ENCODE data around the gene EML4.
A peak's percentile ranks its signal among the peaks of the same experiment; 100 is the strongest.

Gene EML4

DNA sequence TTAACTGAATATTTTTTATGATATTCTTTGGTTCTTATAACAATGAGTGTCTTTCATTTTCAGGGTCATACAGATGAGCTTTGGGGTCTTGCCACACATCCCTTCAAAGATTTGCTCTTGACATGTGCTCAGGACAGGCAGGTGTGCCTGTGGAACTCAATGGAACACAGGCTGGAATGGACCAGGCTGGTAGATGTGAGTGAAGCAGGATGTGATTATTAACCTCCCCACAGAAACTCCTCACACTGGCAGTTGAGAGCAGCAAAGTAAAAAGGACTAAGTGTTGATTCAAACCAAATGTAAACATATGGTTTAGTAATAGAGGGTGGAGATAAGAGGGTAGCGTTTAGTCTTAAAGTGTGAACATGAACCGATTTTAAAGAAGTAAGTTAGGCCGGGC lies 134.1 kb downstream of the EML4 start:
- no peak for DNase-seq (ENCODE audit: low read depth)

DNA sequence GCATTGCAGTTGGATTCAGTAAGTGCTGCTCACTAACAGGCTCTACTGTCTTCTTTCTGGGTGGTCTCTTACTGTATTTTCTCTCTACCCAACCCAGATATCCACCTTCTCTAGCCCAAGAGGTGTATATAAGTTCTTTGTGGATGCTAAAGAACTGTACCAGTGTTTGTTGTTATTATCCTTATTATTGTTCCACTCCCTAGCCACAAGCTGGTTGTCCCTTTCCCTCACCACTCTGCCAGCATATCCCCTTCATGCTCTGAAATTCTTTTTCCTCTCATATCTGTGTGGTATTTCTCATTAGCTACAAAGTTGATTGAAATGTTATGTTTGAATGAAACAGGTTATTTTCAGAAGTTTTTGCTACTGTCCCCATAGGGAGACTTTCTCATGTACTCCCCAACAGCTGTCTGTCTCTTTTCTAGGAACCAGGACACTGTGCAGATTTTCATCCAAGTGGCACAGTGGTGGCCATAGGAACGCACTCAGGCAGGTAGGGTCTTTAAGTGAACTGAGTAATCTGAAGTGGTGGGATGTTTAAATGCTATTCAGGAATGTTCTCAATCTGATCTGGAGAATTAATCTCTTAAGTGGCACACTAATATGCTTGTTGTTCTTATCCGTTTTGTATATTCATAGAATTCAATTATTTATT lies 135.0 kb downstream of the EML4 start:
- DNase-seq (ENCODE audit: low read depth), result no peak

DNA sequence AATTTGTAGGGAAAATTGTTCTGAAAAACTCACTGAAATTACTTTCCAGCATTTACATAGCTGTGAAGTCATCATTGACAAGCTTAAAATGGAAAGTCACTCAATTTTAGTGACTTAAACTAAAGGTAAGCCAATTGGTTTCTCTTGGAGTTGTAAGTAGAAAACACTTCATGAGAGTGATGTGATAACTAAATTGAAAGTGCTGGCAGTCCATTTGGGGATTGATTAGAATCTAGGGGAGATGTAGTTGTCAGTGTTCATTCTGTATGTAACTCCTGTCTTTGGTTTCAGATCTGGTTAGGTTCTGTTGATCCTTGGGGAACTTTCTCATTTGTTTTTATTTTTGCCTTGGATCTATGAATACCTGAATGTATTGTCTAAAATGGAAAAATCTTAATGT lies 138.0 kb downstream of the EML4 start:
- no peak for DNase-seq (ENCODE audit: low read depth)

- no peak for DNase-seq (ENCODE audit: low read depth)
Measured at GRCh38 chr2:42309366-42309765, 140.2 kb downstream of the EML4 start.

- DNase-seq (ENCODE audit: low read depth), result no peak
Measured at GRCh38 chr2:42310007-42310515, 140.9 kb downstream of the EML4 start.

- DNase-seq (ENCODE audit: low read depth), result no peak
Measured at GRCh38 chr2:42312106-42312505, 143.0 kb downstream of the EML4 start.

DNA sequence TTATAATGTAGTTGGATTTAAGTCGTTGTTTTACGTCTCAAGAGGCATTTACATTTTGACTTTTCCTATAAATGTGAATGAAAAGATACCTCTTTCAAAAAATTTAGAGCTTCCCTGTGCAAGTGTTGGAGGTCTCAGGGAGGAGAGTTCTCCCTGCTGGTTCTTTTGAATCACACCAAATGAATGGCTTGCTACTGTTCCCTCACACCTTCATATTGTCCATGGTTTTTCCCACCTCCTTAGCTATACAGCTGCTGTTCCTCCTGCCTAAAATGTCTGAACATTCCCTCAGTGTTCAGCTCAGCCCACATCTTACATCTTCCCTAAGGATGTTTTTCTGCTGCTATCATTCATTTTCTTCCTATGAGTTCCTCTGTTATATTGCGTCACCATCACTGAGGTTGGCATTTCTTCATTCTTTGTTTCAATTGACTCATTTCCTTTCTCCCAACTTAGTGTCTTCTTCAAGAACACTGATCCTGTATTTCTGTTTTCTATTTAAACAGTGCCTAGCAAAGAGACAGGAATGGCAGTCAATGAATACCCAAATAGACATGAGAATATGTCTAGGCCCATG lies 145.8 kb downstream of the EML4 start:
- DNase-seq (ENCODE audit: low read depth), result peak; percentile 83

- no peak for DNase-seq (ENCODE audit: low read depth)
Measured at GRCh38 chr2:42315844-42316470, 146.8 kb downstream of the EML4 start.

DNA sequence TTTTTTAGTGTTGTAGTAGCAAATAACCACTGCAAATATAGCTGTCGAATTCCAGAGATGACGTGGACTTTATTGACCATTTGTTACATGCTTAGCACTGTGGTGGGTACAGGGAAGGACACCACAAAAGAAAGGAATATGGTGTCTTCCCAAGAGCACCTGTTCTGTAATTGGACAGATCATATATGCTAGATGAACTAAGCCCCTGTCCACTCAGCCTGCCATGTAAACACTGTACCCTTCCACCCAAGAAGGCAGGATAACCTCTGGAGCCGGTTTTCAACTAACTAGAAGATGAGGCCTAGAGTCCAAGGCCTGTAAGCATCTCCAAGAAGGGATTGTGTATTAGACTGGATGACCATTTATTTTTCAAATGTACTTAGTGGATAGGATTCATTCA lies 147.8 kb downstream of the EML4 start:
- DNase-seq (ENCODE audit: low read depth), result no peak

- DNase-seq (ENCODE audit: low read depth), result no peak
Measured at GRCh38 chr2:42317486-42317885, 148.3 kb downstream of the EML4 start.

- no peak for DNase-seq (ENCODE audit: low read depth)
Measured at GRCh38 chr2:42317945-42318344, 148.8 kb downstream of the EML4 start.

GRCh38 chr2:42319265-42319664 lies 150.1 kb downstream of the EML4 start:
- no peak for DNase-seq (ENCODE audit: low read depth)

- no peak for DNase-seq (ENCODE audit: low read depth)
Measured at GRCh38 chr2:42321452-42322064, 152.4 kb downstream of the EML4 start.

- DNase-seq (ENCODE audit: low read depth), result no peak
Measured at GRCh38 chr2:42324244-42324643, 155.1 kb downstream of the EML4 start.

DNA sequence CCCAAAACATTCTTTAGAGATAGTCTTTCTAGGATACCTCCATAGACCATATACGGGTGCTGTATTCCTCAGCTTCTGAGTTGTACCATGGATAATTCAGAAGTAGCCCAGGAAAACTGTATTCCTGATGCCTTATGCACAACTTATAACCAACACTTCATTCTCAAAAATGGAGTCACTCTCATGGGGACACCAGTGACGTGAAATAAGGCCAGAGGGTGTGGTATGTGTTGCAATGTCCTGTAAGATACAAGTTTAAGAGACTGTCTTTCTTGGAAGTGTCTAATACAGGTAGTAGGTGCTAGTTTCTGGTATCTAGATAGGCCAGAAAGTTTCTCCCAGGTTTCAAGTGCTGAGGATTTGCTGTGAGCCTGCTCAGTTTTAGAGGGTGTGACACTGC lies 155.8 kb downstream of the EML4 start:
- no peak for DNase-seq (ENCODE audit: low read depth)

DNA sequence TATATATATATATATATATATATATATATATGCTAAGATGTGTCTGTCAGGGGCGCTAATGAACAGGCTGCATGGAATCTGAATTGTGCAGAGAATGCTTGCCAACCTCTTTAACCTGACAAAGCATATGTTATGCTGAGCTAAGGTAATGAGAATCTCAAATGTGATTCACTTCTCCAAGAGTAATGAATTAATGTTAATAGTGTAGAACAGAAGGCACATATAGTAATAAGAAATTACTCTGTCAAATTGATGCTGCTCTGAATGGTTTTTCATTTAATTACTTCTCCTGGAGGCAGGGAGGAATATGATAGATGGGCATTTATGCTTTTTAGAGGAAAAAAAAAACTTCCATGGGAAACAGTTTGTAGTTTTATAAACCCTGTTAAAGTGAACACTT lies 156.5 kb downstream of the EML4 start:
- DNase-seq (ENCODE audit: low read depth), result no peak

DNA sequence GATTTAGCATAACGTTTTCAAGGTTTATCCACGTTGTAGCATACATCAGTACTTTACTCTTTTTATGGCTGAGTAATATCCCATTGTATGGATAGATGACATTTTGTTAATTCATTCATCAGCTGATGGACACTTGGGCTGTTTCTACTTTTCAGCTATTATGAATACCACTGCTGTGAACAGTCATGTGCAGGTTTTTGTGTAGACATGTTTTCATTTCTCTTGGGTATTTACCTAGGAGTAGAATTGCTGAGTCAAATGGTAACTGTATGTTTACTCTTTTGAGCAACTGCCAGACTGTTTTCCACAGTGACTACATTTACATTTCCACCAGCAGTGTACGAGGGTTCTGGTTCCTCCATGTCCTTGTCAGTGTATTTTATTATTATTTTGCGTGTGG lies 158.0 kb downstream of the EML4 start:
- DNase-seq (ENCODE audit: low read depth), result no peak

DNA sequence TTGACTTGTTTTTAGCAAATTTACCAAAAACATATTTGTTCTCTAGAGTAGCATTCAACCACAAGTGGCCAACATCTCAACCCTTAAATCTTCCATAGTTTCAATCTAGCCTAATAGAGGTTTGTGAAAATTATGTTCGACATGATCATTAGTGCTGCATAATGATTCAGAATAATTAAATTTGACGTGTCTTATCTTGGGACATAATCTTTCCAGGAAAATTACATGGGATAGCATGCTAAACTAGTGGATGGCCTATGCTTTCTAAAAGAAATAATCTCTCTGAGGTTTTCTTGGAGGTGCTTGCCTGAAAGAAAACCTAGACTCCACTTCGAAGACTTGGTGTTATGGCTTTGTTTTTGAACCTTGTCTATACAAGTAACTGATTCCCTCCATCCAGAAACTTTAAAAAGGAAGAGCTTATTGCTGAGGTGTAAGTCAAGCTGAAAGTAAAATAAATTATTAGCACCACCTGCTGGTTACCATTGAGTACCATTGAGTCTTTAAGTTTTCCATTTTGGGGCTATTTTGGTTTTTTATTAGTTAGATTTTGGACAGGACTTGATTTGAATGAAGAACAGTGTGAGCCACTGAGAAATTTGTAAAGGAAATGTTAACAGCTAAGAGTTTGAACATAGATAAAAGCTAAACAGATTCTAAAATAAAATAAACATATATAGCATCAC lies 159.1 kb downstream of the EML4 start:
- DNase-seq (ENCODE audit: low read depth), result peak; percentile 17

GRCh38 chr2:42328923-42329322 lies 159.8 kb downstream of the EML4 start:
- DNase-seq (ENCODE audit: low read depth), result no peak

DNA sequence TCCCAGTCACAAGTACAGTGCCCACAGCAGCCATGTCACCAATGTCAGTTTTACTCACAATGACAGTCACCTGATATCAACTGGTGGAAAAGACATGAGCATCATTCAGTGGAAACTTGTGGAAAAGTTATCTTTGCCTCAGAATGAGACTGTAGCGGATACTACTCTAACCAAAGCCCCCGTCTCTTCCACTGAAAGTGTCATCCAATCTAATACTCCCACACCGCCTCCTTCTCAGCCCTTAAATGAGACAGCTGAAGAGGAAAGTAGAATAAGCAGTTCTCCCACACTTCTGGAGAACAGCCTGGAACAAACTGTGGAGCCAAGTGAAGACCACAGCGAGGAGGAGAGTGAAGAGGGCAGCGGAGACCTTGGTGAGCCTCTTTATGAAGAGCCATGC lies 160.6 kb downstream of the EML4 start:
- DNase-seq (ENCODE audit: low read depth), result no peak

DNA sequence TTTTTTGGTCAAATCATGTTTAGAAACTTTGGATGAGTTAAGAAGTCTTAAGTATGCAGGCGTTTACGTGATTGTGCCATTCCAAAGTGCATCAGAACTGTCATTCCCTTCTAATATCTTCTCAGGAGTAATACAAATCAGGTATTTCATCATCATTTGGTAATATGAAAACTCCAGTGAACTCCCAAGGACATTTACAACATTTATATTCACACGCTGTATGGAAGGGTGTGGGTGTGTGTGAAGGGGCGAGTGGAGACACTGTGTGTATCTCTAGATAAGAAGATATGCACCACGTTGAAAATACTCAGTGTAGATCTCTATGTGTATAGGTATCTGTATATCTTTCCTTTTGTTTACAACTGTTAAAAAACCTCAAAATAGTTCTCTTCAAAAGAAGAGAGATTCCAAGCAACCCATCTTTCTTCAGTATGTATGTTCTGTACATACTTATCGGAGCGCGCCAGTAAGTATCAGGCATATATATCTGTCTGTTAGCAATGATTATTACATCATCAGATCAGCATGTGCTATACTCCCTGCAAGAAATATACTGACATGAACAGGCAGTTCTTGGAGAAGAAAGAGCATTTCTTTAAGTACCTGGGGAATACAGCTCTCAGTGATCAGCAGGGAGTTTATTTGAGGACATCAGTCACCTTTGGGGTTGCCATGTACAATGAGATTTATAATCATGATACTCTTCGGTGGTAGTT lies 162.6 kb downstream of the EML4 start:
- no peak for DNase-seq (ENCODE audit: low read depth)

- no peak for DNase-seq (ENCODE audit: low read depth)
Measured at GRCh38 chr2:42332575-42332974, 163.4 kb downstream of the EML4 start.
